Activated CD8-positive, alpha-beta memory T cell treated with anti-CD3 and anti-CD28 coated beads, Interleukin-2, amount 50 U/mL, for 4 hours (primary cell): ENCODE results near the gene LGALS13.

ENCODE experiments used
- DNase-seq: peaks from one replicate; pipeline ENCODE4 v3.0.0-alpha.2; 2020

LGALS13 gene, protein sequence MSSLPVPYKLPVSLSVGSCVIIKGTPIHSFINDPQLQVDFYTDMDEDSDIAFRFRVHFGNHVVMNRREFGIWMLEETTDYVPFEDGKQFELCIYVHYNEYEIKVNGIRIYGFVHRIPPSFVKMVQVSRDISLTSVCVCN

DNA sequence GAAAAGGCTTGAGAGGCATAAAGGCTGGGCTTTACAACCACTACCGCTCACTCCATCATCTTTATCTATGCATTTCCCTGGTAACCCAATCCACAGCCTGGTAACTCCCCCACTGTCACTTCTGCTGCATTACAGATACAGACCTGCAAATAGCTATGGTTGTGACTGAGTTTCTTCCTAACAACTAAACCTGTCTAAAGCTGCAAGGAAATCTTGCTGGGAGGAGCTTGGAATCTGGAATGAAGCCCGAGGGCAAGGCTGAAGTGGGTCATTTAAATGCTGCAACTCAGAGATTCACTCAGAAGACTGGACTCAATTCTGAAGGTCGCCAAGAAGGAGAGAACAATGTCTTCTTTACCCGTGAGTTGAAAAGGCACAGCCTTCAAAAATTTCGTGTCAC, at the start of gene LGALS13:
TSS of gene LGALS13 (plus strand) at position 301 of the 400 bp plus-strand sequence. CDS start at position 346, 45 bp downstream.
- no peak for DNase-seq

DNA sequence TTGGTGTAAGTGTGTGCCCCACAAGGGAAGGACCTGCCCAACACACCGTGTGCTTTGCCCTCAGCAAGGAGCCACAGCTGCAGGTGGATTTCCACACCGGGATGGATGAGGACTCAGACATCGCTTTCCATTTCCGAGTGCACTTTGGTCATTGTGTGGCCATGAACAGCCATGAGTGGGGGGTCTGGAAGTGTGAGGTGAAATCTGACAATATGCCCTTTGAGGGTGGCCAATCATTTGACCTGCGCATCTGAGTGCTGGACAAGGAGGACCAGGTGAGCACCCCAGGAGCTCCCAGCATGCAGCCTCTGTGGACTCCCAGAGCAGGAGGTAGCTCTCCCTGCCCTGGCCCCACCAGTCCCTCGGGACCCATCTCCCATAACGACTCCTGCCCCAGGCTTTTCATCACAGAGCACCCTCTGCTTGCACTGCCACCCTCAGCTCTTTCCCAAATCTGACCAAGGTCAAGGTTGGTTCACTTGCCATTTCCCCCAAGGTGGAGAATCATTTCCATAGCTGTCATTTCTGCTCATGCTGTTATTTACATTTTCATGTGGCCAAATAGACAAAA, 49.2 kb upstream of the LGALS13 start:
- no peak for DNase-seq

DNA sequence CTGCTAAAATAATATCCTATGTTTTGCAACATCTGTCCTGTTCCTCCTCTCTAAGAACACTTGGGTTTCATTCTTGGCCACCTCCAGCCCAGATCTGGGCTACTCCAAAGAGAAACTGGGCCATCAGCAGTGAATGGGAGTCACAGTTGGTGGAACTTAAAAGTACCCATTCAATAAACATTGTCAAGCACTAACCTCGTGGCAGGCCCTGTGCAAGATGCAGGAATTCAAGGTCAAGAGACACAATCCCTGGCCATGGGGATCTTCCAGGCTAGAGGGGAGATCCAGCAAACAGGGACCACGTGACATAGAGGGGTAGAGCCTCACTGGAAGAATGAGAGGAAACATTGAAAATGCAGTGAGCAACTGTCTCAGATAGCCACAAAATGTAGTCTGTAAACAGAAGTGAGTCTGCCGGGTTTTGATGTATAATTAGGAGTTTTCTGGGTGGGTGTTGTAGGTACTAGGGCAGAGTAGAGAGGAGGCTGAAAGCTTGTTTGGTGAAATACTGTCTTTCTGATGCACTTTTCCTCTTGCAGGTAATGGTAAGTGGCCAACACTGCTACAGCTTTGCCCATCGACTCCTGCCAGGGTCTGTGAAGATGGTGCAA, 47.5 kb upstream of the LGALS13 start:
- no peak for DNase-seq

DNA sequence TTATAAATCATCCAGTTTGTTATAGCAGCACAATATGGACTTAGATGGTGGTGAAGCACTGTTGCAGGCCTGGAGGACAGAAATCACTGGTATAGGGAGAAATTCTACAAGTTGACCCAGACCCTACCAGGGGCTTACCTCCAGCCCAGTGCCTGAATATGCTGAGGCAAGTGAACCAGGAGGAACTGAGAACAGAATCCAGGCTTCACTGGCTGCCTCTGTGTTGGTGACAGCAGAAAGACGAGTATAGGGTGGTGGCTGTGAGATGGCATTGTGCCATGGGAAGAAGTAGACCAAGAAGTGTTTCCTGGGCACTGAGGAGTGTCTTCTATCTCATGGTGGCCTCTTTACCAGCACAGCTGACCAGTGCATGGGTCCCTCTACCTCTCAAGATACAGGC, 46.4 kb upstream of the LGALS13 start:
- no peak for DNase-seq

DNA sequence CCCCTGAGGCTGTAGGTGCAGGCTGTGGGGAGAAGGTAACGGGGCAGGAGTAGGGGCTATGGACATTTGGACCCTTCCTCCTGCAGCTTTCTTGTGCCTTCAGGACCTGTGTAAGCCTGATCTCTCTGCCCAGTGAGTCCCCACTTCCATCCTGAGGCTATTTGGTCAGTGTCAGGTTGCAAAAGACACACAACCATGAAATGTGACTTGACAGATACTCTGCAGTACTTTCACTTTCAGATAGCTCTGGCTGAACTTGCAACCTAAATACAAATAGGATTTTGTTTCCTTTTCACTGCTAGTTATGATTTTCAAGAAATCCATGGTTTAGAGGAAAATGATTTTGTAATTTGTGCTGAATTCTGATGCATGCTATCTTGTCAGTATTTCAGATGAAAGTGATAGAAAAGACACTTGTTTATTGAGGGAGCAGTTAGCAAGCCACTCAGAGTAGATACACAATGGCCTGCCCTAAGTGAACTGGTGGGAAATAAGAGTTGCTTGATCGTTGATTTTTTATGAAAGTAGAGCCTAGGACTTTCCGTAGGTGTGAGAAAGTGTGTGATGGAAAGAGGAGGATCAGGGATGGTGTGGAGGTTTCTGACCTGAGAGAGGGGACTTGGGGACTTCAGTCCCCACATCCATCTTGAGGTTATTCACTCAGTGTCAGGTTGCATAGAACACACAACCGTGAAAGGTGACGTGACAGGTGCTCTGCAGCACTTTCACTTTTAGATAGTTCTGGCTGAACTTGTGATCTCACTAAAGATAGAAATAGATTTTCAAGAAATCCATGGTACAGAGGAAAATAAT, 44.3 kb upstream of the LGALS13 start:
- no peak for DNase-seq

DNA sequence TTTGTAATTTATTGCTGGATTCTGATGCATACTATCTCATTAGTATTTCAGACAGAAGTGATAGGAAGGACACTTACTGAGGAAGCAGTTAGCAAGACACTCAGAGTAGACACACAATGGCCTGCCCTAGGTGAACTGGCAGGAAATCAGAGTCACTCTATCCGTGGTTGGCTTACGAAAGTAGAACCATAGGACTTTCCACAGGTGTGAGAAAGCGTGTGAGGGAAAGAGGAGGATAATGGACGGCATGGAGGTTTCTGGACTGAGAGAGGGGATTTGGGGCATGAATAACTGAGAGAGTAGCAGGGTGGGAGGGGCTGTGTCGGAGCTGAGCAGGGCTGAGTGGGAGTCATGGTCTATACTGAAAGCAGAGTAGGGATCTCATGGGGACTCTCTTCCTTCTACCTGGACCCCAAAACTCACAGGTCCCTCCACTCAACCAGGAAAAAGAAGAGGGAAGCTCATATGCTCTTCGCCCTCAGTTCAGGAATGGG, 43.7 kb upstream of the LGALS13 start:
- DNase-seq: no peak

DNA sequence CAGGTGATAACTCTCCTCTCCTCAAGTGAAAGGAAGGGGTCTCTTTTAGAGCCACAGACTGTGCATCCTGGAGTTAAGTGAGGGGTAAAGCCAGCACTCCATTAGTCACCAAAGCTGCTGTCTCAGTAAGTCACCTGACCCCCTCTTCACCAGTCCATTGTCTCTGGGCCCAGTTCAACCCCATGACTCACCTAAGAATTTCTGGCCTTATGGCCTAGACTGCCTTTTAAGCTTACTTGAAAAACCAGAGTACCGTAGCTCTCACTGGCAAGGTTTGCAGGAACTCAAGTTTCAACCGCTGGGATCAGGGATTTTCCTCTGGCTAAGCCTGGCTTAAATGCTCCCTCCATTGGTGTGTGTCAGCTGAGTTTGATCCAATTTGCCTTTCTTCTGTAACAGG, 38.9 kb upstream of the LGALS13 start:
- no peak for DNase-seq

DNA sequence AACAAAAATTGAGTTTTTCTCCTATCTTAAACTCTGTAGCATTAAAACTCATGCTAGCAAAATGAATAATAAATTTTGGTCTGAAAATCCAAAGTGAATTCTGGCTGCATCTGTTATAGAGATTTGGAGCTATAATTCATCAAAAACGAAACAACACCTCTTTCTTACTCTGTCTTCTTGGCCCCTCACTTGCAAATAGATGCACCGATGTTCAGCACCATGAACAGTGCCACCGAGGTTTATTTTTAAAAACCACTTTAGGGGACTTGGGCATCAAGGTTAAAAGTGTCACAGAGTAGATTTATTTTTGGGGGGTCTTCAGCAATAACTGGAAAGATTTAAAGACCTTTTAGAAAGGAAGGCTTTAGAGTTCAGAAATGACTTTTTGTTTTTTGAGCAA, 36.3 kb upstream of the LGALS13 start:
- no peak for DNase-seq

DNA sequence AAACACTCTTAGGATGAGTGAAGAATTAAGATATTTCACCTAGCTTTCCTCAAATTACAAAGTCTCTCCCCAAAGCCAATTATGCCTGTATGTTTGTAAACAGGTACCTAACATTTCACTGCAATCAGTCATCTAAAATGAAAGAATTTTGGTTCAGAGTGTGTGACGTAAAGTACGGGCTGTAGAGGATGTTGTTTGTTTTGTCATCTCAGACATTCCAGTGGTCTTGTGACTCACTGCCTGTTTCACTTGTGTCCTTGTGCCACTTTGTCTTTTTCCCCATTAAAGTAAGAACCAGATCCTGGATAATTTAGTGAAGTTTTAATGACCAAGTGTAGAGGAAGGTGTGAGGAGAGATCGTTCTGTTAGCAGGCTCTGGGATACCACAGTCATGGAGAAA, 33.7 kb upstream of the LGALS13 start:
- DNase-seq: no peak

DNA sequence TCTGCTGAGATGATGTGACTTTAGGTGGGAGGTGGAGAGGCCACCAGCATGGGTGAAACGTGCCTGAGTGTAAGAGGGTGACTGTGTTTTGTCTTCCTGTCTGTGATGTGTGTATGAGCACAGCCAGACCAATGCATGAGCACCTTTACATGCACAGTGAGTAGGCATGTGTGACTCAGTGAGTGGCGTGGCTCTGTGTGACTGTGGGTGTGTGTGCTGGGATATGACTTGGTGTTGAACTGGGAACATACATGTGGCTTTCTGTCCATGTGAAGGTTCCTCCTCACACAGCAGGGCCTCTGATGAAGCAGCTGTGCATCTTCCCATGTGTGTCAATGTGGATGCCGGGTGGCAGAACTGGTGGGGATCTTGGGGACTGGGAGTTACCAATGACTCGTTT, 19.9 kb upstream of the LGALS13 start:
- no peak for DNase-seq

DNA sequence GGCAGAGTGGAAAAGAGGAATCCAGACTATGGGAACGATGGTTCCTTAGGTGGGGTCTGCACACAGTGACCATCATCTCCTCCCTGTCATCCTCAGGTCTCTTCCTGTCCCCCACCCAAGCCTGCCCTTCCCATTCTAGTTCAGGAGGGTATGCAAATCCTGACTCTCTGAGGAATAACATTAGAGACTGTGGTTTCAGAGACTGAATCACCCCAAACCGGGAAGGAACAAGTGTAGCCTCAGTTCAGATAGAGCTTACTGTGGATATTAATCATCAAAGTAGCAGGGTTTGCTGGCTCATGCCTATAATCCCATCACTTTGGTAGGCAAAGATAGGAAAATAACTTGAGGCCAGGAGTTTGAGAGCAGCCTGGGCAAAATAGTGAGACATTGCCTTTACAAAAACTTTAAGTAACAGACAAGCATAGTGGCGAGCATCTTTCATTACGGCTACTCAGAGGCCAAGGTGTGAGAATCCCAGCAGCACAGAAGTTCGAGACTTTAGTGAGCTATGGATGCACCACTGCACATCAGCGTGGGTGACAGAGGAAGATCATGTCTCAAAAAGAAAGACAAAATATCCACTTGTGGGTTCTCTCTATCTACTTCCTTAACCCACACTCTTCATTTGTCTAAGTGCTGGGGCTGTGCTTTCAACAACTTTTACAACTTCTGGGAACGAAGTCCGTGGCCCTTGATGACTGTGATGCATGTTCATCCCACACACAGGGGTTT, 19.3 kb upstream of the LGALS13 start:
- DNase-seq: no peak

DNA sequence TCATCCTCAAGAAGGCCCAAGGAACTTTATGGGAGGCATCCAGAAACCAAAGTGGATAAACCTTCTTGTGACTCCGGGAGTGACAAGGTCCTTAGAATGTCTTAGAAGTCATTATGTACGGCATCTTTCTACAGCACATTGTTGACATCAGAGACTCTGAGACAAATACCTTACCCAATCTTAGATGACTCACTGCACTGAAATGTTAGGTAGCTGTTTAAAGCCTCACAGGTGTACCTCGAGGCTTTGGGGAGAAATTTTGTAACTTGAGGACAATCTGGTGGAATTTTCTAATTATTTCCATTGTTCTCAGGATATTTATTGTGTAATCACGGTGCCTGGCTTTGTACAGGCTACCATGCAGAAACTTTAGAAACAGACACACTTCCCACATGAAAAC, 14.8 kb upstream of the LGALS13 start:
- no peak for DNase-seq

DNA sequence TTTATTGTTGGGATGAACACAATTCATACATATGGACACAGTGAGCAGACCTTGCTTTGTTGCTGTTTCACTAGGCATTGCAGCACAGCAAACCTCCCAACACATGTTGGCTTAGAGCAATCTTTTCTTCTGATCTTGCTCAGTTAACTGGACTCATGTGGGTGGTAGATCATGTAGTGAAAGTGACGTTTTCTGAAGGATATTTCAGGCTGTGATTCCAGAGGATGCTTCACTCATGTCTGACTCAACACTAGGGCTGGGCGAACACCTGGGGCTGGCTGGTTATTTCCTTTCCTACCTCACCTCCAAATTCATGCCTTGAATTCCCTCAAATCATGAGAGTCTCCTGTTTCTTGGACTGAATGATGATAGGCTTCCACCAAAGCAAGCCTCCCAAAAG, 14.3 kb upstream of the LGALS13 start:
- no peak for DNase-seq

DNA sequence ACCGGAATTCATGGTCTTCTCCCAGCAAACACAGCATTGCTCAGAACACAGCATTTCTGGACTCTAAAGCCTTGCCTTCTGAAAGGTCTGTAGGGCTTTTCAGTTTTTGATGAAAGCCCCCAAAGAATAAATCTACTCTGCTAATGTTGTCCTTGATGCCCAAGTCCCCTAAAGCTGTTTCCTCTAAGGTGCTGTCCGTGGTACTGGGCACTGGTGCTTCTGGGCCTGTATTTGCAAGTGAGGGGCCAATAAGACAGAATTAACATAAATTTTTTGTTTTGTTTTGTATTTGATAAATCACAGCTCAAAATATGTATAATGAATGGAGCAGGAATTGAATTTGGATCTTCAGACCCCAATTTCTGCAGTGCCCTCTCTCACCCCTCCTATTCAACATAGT, 12.1 kb upstream of the LGALS13 start:
- no peak for DNase-seq

DNA sequence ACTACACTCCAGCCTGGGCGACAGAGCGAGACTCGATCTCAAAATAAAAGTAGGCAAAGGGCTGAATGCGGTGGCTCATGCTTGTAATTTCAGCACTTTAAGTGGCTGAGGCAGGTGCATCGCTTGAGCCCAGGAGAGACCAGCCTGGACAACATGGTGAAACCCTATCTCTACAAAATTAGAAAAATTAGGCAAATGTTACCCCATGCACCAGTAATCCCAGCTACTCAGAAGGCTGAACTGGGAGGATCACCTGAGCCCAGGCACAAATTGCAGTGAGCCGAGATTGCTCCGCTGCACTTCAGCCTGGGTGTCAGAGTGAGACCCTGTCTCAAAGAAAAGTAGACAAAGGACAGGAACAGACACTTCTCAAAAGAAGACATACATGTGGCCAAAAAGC, 9.9 kb upstream of the LGALS13 start:
- DNase-seq: no peak

DNA sequence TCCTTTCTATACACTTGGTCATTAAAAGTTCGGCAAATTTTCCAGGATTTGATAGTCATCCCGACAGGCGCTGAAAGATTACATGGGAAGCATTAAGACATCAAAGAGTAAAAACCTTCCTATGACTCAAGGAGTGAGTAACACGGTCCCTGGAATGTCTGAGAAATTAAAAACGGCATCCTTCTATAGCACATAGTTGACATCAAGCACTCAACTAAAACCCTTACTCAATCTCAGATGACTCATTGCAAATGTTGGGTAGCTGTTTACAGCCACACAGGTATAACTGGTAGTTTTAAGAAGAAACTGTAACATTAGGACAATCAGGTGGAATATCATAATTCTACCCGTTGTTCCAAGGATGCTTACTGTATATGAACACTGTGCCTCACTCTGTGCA, 6.4 kb upstream of the LGALS13 start:
- DNase-seq: no peak

DNA sequence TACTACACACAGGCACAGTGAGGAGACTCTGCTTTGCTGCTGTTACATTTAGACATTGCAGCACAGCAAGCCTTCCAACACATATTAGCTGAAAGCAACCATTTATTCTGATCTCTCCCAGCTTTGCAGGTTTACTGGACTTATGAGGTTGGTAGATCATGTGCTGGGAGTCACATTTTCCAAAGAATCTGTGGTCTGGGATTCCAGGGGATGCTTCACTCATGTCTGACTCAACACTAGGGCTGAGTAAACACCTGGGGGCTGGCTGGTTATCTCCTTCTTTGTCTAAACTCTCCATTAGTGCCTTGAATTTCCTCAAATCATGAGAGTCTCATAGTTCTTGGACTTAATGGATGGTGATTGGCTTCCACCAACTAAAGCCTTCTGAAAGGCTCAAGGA, 5.4 kb upstream of the LGALS13 start:
- DNase-seq: no peak

DNA sequence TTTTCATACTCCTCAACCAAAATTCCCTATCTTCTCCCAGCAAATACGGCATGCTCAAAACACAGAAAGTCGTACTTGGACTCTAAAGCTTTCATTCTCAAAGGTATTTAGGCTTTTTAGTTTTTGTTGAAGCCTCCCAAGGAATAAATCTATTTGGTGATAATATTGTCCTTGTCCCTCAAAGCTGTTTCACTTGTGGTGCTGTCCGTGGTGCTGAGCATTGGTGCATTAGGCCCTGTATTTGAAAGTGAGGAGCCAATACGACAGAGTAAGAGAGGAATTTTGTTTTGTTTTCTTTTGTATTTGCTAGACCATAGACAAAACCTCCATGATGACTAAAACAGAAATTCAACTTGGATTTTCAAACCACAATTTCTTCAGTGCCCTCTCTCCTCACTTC, 3.2 kb upstream of the LGALS13 start:
- no peak for DNase-seq

DNA sequence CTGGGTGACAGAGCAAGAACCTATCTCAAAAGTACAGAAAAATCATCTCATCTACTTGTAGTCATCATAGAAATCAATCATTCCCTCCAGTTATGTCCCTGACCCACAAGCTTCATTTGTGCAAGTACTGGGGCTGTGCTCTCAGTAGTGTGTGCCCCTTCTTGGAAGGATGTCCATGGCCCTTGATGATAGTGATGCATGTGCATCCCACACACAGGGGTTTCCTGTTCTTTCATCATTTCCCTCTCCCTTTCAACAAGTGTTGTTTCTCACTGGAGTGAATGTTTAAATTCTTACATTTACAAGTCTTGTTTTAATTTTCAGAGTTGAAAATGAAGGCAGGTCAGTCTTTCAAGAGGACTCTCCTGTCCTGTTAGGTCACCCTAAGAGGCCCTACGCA, 1.5 kb downstream of the LGALS13 start:
- DNase-seq: no peak

DNA sequence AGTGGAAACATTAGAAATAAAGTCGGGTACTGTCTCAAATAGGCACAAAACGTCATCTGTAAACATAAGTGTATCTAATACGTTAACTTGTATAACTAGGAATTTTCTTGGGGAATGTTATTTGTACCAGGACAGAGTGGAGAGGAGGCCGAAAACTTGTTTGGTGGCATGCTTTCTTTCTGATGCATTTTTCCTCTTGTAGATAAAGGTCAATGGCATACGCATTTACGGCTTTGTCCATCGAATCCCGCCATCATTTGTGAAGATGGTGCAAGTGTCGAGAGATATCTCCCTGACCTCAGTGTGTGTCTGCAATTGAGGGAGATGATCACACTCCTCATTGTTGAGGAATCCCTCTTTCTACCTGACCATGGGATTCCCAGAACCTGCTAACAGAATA, 4.7 kb downstream of the LGALS13 start:
- no peak for DNase-seq

DNA sequence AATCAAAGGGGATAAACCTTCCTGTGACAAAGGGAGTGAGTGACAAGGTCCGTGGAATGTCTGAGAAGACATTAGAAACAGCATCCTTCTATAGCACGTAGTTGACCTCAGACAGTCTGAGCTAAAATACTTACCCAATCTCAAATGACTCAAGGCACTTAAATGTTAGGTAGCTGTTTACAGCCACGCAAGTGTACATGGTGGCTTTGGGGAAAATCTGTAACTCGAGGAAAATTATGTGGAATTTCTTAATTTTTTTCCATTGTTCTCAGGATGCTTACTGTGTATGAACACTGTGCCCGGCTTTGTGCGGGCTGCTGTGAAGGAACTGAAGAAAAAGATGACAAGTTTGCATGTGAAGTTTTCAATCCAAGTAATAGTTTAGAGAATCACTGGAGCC, 5.2 kb downstream of the LGALS13 start:
- DNase-seq: no peak

DNA sequence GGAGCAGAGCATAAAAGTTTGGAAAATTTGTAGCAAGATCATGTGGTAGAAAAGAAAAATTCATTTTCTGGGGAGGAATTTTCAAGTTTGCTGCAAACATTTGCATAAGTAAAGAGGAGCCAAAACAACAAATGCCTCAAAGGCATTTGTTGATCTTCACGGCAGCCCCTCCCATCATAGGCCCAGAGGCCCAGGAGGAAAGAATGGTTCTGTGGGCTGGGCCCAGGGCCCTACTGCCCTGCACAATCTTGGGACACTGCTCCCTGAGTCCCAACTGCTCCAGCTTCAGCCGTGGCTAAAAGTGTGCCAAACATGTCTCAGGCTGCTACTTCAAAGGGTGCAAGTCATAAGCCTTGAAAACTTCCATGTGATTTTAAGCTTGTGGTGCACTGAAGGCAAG, 11.3 kb downstream of the LGALS13 start:
- DNase-seq: no peak

DNA sequence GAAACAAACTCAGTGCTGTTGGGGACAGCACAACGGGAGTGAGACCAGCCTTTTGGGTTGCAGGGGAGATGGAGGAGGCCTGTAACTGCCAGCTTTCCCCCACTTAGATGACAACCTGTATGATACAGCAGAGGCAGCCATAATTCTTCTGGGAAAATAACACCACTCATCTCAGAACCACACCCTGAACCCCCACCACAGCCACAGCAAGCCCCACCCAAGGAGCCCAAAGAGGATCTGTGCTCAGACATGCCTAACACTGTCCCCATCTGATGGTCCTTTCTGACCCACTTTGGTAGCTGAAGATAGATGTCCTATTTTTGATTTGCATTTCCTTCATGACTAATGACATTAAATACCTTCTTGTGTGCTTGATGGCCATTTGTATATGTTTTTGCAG, 15.4 kb downstream of the LGALS13 start:
- DNase-seq: no peak
